ENCODE measurements around the gene SLC25A29. TPM values are rescaled to one million over a fixed set of nuclear protein-coding genes. Genes with fewer than 3 reads are reported as not detected.
A peak's percentile ranks its signal among the peaks of the same experiment; 100 is the strongest.

SLC25A29 gene
- total and polyA plus RNA-seq, 2 of the 8 experiments (the other 6 are each of a cell fraction or from before 2014, with no cell fraction given) = 135 to 177 TPM

DNA sequence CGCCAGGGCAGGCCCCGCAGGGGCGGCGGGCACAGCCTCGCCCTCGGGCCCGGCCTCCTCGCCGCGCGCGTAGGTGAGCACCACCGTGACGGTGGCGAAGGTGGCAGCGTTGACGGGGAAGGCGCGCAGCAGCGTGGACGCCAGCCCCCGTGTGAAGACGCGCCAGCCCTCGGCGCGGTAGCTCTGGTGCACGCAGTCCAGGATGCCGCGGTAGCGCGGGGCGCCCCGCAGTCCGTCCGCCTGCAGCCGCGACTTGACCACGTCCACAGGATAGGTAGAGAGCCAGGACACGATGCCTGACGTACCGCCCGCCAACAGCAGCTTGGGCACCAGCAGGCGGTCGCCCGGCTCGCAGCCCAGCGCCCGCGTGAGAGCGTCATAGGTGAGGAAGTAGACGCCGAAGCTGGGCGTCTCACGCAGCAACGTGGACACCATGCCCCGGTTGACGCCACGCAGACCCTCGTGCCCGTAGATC, 13.9 kb downstream of the SLC25A29 start:
- H2BK120ac ChIP-seq (replicated peaks; ENCODE audit: low read depth, low read length) = no peak overlapping the region
- H3K4me3 ChIP-seq (ENCODE audit: extremely low read depth in 1 of 4, insufficient read depth in 2 of 4, low read depth in 3 of 4, low read length in 4 of 4) = no peak overlapping the region
- DNase-seq (ENCODE audit: low read depth in 1 of 2, low spot score in 2 of 2) (no peak), FAIRE-seq (no peak)
- WGBS, 2 experiments (ENCODE audit: extremely low coverage in 1 of 2, insufficient coverage in 1 of 2, insufficient read length in 1 of 2, insufficient replicate concordance in 2 of 2, low coverage in 1 of 2, low lambda C conversion rate in 2 of 2, missing lambda C conversion rate in 1 of 2) = 93% methylated on average over 59 of the region's 61 CpGs; no CpG with 5 or more reads in 1 of the 2 experiments
- peaks cover 0 to 3% of the 10 kb centered on the region in 2 experiments; a peak in 1 of 4 replicates for H3K79me2 ChIP-seq (ENCODE audit: control insufficient read depth in 1 of 2, insufficient read depth in 2 of 2, low read length in 2 of 2)
- peaks cover 5 to 42% (median 22%) of the 10 kb centered on the region in 4 experiments; a peak in 7 of 8 replicates for H3K36me3 ChIP-seq (ENCODE audit: control insufficient read depth in 2 of 4, insufficient read depth in 4 of 4, low read length in 3 of 4)
- peaks cover 17 to 46% of the 10 kb centered on the region in 2 experiments for H4K20me1 ChIP-seq (replicated peaks in 1 of 2; ENCODE audit: control insufficient read depth in 1 of 2, insufficient read depth in 2 of 2, low read length in 2 of 2)
- ChIA-PET POLR2A (ENCODE audit: partially characterized antibody) (interaction anchor here (0.9 to 16.0 kb wide), 2 partner anchors 9 to 43 kb away, joined by 3 to 200 read pairs; partner anchors contain the start of gene SLC25A29), CTCF (ENCODE audit: partially characterized antibody) (interaction anchor here (0.9 to 1.1 kb wide), 3 partner anchors 16 to 100 kb away, joined by 3 to 4 read pairs (median 3); no protein-coding TSS in a partner anchor)
- no peak overlapping the region for H4K91ac ChIP-seq (replicated peaks; ENCODE audit: insufficient read length, low read length)
- H3K4me2 ChIP-seq (ENCODE audit: insufficient read depth in 1 of 2, low read depth in 2 of 2, low read length in 2 of 2) = no peak overlapping the region
- H3K9me3 ChIP-seq (ENCODE audit: insufficient read depth in 2 of 2, low read depth in 1 of 2, low read length in 1 of 2) = no peaks in the 10 kb centered on the region
- H3K14ac ChIP-seq (ENCODE audit: insufficient read length) = no peak overlapping the region
- H2BK12ac ChIP-seq (ENCODE audit: low read depth, low read length) = no peak overlapping the region
- peak overlapping the region; percentile 42; the same call in 1 of the 2 replicates for H4K8ac ChIP-seq (ENCODE audit: extremely low read depth, insufficient read depth, low read length)
- H2AFZ ChIP-seq (ENCODE audit: low read length) = no peak overlapping the region
- H2AK5ac ChIP-seq (ENCODE audit: low read depth, low read length) = no peak overlapping the region
- H3K23me2 ChIP-seq (ENCODE audit: low read depth, low read length) = no peaks in the 10 kb centered on the region
- no peaks in the 10 kb centered on the region; the same call in 1 of the 2 replicates for H3K79me1 ChIP-seq (ENCODE audit: low read depth, low read length)
- no peak overlapping the region for H3K18ac ChIP-seq (ENCODE audit: extremely low read depth, low read length)
- H3K4me1 ChIP-seq (replicated peaks in 1 of 4; ENCODE audit: control insufficient read depth in 3 of 4, insufficient read depth in 4 of 4, low read length in 3 of 4) = peaks cover 0 to 5% (median 3%) of the 10 kb centered on the region in 4 experiments; a peak in 3 of 7 replicates
- H3K23ac ChIP-seq (ENCODE audit: insufficient read length) = no peak overlapping the region
- H3K9ac ChIP-seq (replicated peaks in 1 of 4; ENCODE audit: extremely low read depth in 1 of 4, low read depth in 3 of 4, low read length in 3 of 4) = no peak overlapping the region
- H3K27me3 ChIP-seq (replicated peaks in 1 of 4; ENCODE audit: control insufficient read depth in 3 of 4, extremely low read depth in 1 of 4, insufficient read depth in 3 of 4, low read length in 3 of 4) = no peaks in the 10 kb centered on the region
- no peak overlapping the region for H2BK20ac ChIP-seq (ENCODE audit: low read length)
- no peak overlapping the region for H2BK5ac ChIP-seq (ENCODE audit: low read depth, low read length)
- no peak overlapping the region for H2BK15ac ChIP-seq (ENCODE audit: low read length)
- no peak overlapping the region for H4K5ac ChIP-seq (ENCODE audit: insufficient read length, low read depth, low read length)
- no peak overlapping the region; the same call in 1 of the 2 replicates for H3K27ac ChIP-seq (ENCODE audit: low read depth, low read length)
- no peak overlapping the region for H3K56ac ChIP-seq (replicated peaks; ENCODE audit: insufficient read length, low read depth, low read length)
- no peak overlapping the region for H3K4ac ChIP-seq (replicated peaks; ENCODE audit: insufficient read length, low read depth, low read length)
- TF ChIP-seq, protein P1, sequence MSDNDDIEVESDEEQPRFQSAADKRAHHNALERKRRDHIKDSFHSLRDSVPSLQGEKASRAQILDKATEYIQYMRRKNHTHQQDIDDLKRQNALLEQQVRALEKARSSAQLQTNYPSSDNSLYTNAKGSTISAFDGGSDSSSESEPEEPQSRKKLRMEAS (IDR thresholded peaks at IDR 0.05) = no peak
- TF ChIP-seq KDM1A (IDR thresholded peaks at IDR 0.05; ENCODE audit: borderline replicate concordance, low read length) (no peak), RFX5 (IDR thresholded peaks at IDR 0.05; ENCODE audit: borderline replicate concordance, low read depth, low read length) (no peak), SRF (IDR thresholded peaks at IDR 0.05; ENCODE audit: low read depth, low read length) (no peak), KDM4A (IDR thresholded peaks at IDR 0.05; ENCODE audit: low read depth, low read length, severe bottlenecking) (no peak), POLR2AphosphoS5 (IDR thresholded peaks at IDR 0.05; ENCODE audit: low read depth, low read length) (no peak), BACH1 (IDR thresholded peaks at IDR 0.05; ENCODE audit: low read length) (no peak), SAP30 (IDR thresholded peaks at IDR 0.05; ENCODE audit: insufficient read depth, insufficient replicate concordance, low read length) (no peak), CHD1 (IDR thresholded peaks at IDR 0.05; ENCODE audit: low read depth, low read length) (no peak)
- TF ChIP-seq, protein P2, sequence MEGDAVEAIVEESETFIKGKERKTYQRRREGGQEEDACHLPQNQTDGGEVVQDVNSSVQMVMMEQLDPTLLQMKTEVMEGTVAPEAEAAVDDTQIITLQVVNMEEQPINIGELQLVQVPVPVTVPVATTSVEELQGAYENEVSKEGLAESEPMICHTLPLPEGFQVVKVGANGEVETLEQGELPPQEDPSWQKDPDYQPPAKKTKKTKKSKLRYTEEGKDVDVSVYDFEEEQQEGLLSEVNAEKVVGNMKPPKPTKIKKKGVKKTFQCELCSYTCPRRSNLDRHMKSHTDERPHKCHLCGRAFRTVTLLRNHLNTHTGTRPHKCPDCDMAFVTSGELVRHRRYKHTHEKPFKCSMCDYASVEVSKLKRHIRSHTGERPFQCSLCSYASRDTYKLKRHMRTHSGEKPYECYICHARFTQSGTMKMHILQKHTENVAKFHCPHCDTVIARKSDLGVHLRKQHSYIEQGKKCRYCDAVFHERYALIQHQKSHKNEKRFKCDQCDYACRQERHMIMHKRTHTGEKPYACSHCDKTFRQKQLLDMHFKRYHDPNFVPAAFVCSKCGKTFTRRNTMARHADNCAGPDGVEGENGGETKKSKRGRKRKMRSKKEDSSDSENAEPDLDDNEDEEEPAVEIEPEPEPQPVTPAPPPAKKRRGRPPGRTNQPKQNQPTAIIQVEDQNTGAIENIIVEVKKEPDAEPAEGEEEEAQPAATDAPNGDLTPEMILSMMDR (IDR thresholded peaks at IDR 0.05; ENCODE audit: control extremely low read depth in 1 of 3, insufficient read depth in 1 of 3, low read depth in 1 of 3, low read length in 3 of 3) = no peak

Data from H1 (cell line).